Testis (tissue), 3 donors: ENCODE data around the gene SETD2. TPM values are rescaled to one million over a fixed set of nuclear protein-coding genes. Genes with fewer than 3 reads are reported as not detected.
A peak's percentile ranks its signal among the peaks of the same experiment; 100 is the strongest.

Source experiments
- DNase-seq: peaks from one replicate; pipeline ENCODE4 v3.0.0-alpha.2; 2019
- H3K27ac ChIP-seq, 2 donors: fragments of 200-600 bp; sonication (generic); one replicate each; pipeline ENCODE4 v1.5.1; 2019
- H3K27me3 ChIP-seq: fragments of 200-600 bp; sonication (generic); one replicate; pipeline ENCODE4 v1.5.1; 2019
- H3K36me3 ChIP-seq: fragments of 200-600 bp; sonication (generic); one replicate; pipeline ENCODE4 v1.5.1; 2017; ENCODE audit warnings: low read depth; ENCODE audit errors: missing control alignments
- H3K4me1 ChIP-seq: fragments of 200-600 bp; sonication (generic); one replicate; pipeline ENCODE4 v1.5.1; 2019
- H3K4me3 ChIP-seq, 2 donors: fragments of 200-600 bp; sonication (generic); one replicate each; pipeline ENCODE4 v1.5.1; 2017 to 2019
- H3K9me3 ChIP-seq: fragments of 200-600 bp; sonication (generic); one replicate; pipeline ENCODE4 v1.5.1; 2017
- CTCF ChIP-seq, 3 experiments: fragments of 450-650 bp in 2 of 3; fragments of 200-600 bp in 1 of 3; sonication (generic) in 1 of 3; IDR thresholded peaks; one replicate each; pipeline ENCODE4 v1.5.1; 2016 to 2019; ENCODE audit warnings: antibody characterized with exemption in 3 of 3, mild to moderate bottlenecking in 2 of 3, moderate library complexity in 1 of 3
- POLR2A ChIP-seq: fragments of 450-650 bp; IDR thresholded peaks from one replicate; pipeline ENCODE4 v1.6.1; 2017; ENCODE audit warnings: antibody characterized with exemption, mild to moderate bottlenecking, moderate library complexity
- WGBS, 2 donors: methylation state at CpG; one replicate each; pipeline ENCODE4 v1.1.5; 2018; 5-methylcytosine and 5-hydroxymethylcytosine counted together
- intact Hi-C: fragments of 100-400 bp; cut with DNase I; formaldehyde crosslinking; loops from one replicate; pipeline ENCODE4 v1.15.1; 2023; ENCODE audit warnings: low total_unique reads
- polyA plus RNA-seq: library from polyadenylated mRNA; stranded (reverse); fragments of 350-450 nt; fragmentation: Illumina TruSeq; extraction: RNeasy Lipid Tissue Mini Kit (QIAGEN cat#74804); gene quantifications from one replicate; pipeline ENCODE4 v1.2.3, GENCODE V29; 2014; ENCODE audit warnings: low read depth, low replicate concordance; ENCODE audit not compliant: insufficient read depth
- total RNA-seq, 2 donors: library from RNA; depleted of rRNA; stranded (reverse); fragments of >200 nt; gene quantifications; one replicate each; pipeline ENCODE4 v1.2.3, GENCODE V29; 2016

Gene SETD2
- total and polyA plus RNA-seq, 3 donors from 2014 or later, result 37.1 to 95.2 (median 76.7) TPM

- Histone ChIP-seq H3K4me3 (no peak overlapping the region), H3K36me3 (no peaks in the 10 kb centered on the region)
- no peak for TF ChIP-seq POLR2A
- no peak for TF ChIP-seq CTCF (IDR thresholded peaks at IDR 0.05)
Measured at GRCh38 chr3:47112997-47113396, 50.9 kb downstream of the SETD2 start.

GRCh38 chr3:47109393-47109792, 54.5 kb downstream of the SETD2 start:
- 94 to 95% methylated on average over 9 of the region's 9 CpGs for WGBS, 2 donors
- DNase-seq, result no peak
- H3K4me3 ChIP-seq, result no peak overlapping the region
- H3K27ac ChIP-seq, result no peak overlapping the region
- H3K4me1 ChIP-seq, result peaks cover 5% of the 10 kb centered on the region
- intact Hi-C loops, result no loop called here
- H3K36me3 ChIP-seq, result no peaks in the 10 kb centered on the region
- no peaks in the 10 kb centered on the region for H3K9me3 ChIP-seq
- TF ChIP-seq CTCF (IDR thresholded peaks at IDR 0.05), result no peak
- TF ChIP-seq POLR2A, result no peak
- no peaks in the 10 kb centered on the region for H3K27me3 ChIP-seq

More at GRCh38 chr3:47112997-47113396, 50.9 kb downstream of the SETD2 start:
- Histone ChIP-seq H3K27ac (no peak overlapping the region), H3K4me1 (peaks cover 5% of the 10 kb centered on the region), H3K27me3 (no peaks in the 10 kb centered on the region), H3K9me3 (no peaks in the 10 kb centered on the region)
- intact Hi-C loops, result no loop called here
- peak; percentile 67 for DNase-seq
- 47 to 56% methylated on average over 2 of the region's 2 CpGs for WGBS, 2 donors

GRCh38 chr3:47108546-47108945, 55.4 kb downstream of the SETD2 start:
- Histone ChIP-seq H3K36me3 (no peaks in the 10 kb centered on the region), H3K4me1 (peaks cover 5% of the 10 kb centered on the region), H3K4me3 (no peak overlapping the region), H3K9me3 (no peaks in the 10 kb centered on the region), H3K27me3 (no peaks in the 10 kb centered on the region), H3K27ac (no peak overlapping the region)
- TF ChIP-seq POLR2A, result no peak
- TF ChIP-seq CTCF (IDR thresholded peaks at IDR 0.05), result no peak
- intact Hi-C loops, result no loop called here
- no peak for DNase-seq
- WGBS, 2 donors, result 30 to 35% methylated on average over 1 of the region's 1 CpG

- no peak for DNase-seq
- TF ChIP-seq CTCF (IDR thresholded peaks at IDR 0.05) (no peak), POLR2A (no peak)
- Histone ChIP-seq H3K4me3 (no peak overlapping the region), H3K4me1 (no peaks in the 10 kb centered on the region), H3K27ac (no peak overlapping the region), H3K27me3 (no peaks in the 10 kb centered on the region), H3K9me3 (no peaks in the 10 kb centered on the region), H3K36me3 (no peaks in the 10 kb centered on the region)
- intact Hi-C loops, result no loop called here
Measured at GRCh38 chr3:47104259-47104658, 59.7 kb downstream of the SETD2 start.

GRCh38 chr3:47103619-47104018, 60.3 kb downstream of the SETD2 start:
- TF ChIP-seq CTCF (IDR thresholded peaks at IDR 0.05) (no peak), POLR2A (no peak)
- no peak for DNase-seq
- no peaks in the 10 kb centered on the region for H3K9me3 ChIP-seq
- no peak overlapping the region for H3K27ac ChIP-seq
- H3K36me3 ChIP-seq, result no peaks in the 10 kb centered on the region
- no peak overlapping the region for H3K4me3 ChIP-seq
- intact Hi-C loops, result no loop called here
- no peaks in the 10 kb centered on the region for H3K4me1 ChIP-seq
- no peaks in the 10 kb centered on the region for H3K27me3 ChIP-seq
- 50 to 60% methylated on average over 2 of the region's 2 CpGs for WGBS, 2 donors
